Measurements from ENCODE around the gene OR4D11.

DNA sequence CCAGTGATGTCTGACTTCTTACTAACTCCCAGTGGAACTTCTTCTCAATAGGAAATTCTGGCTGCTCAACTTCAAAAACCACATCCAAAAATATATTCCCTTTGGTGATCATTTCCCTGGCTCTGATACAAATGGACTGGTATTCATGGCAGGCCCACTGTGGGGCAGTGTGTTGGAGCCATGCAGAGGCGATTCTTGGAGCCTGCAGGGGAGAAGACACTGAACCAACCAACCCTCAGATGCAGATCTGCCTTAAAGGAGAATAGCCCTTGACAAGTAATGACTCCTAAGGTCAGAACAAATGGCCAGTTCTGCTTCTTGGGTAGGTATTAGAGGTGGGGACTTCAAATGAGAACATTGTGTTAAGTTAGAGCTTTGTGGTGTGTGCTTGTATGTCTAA is 20.2 kb downstream of the OR4D11 start:
- TF ChIP-seq CTCF (IDR thresholded peaks at IDR 0.05): no peak
- TF ChIP-seq EZH2 (IDR thresholded peaks at IDR 0.05; ENCODE audit: borderline replicate concordance, insufficient read depth, low read depth, low read length, poor library complexity, severe bottlenecking): no peak
